Esophagus squamous epithelium (tissue), 5 donors: ENCODE data around the gene NCOA1. TPM values are rescaled to one million over a fixed set of nuclear protein-coding genes. Genes with fewer than 3 reads are reported as not detected.

ENCODE experiments used
- DNase-seq: peaks from one replicate; lab custom pipeline; 2025; lab: John Stamatoyannopoulos, UW
- H3K27ac ChIP-seq, 4 donors: fragments of 200-600 bp; sonication (generic); one replicate each; pipeline ENCODE4 v1.5.1; 2016 to 2019; ENCODE audit warnings: mild to moderate bottlenecking in 1 of 4
- H3K27me3 ChIP-seq, 4 donors: fragments of 200-600 bp; sonication (generic); 1 replicate in 3 of 4; 2 replicates in 1 of 4; pipeline versions ENCODE4 v1.5.1 to v1.6.0; 2017 to 2021; ENCODE audit warnings: antibody characterized with exemption in 1 of 4
- H3K36me3 ChIP-seq, 3 donors: fragments of 200-600 bp; sonication (generic); one replicate each; pipeline ENCODE4 v1.5.1; 2016 to 2019
- H3K4me1 ChIP-seq, 3 donors: fragments of 200-600 bp; sonication (generic); one replicate each; pipeline ENCODE4 v1.5.1; 2017 to 2019
- H3K4me3 ChIP-seq, 4 donors: fragments of 200-600 bp; sonication (generic); 1 replicate in 3 of 4; 2 replicates in 1 of 4; pipeline ENCODE4 v1.5.1; 2016 to 2019; ENCODE audit warnings: mild to moderate bottlenecking in 2 of 4, moderate library complexity in 1 of 4
- H3K9me3 ChIP-seq, 3 donors: fragments of 200-600 bp; sonication (generic); one replicate each; pipeline ENCODE4 v1.5.1; 2016 to 2019
- CTCF ChIP-seq, 6 experiments: fragments of 450-650 bp in 4 of 6; fragments of 200-600 bp in 2 of 6; sonication (generic) in 2 of 6; IDR thresholded peaks; one replicate each; pipeline ENCODE4 v1.5.1; 2016 to 2019; ENCODE audit warnings: antibody characterized with exemption in 6 of 6, mild to moderate bottlenecking in 4 of 6, moderate library complexity in 4 of 6
- POLR2A ChIP-seq, 4 donors: fragments of 450-650 bp; IDR thresholded peaks; one replicate each; pipeline ENCODE4 v1.6.1; 2017; ENCODE audit warnings: antibody characterized with exemption in 4 of 4, mild to moderate bottlenecking in 4 of 4, moderate library complexity in 3 of 4
- WGBS, 2 donors: methylation state at CpG; one replicate each; pipeline ENCODE4 v1.1.5; 2018; 5-methylcytosine and 5-hydroxymethylcytosine counted together
- intact Hi-C: fragments of 100-400 bp; cut with DNase I; formaldehyde crosslinking; loops from one replicate; pipeline ENCODE4 v1.15.0; 2022
- total RNA-seq, 4 donors: library from RNA; depleted of rRNA; stranded (reverse); fragments of >200 nt; gene quantifications; one replicate each; pipeline ENCODE4 v1.1.0, GENCODE V29; 2016
- donor health status: DM: yes; HTN: yes; CAD: no.

The NCOA1 gene
- total RNA-seq, 4 donors from 2014 or later: 21.3 to 45.4 (median 32.9) TPM

- no peaks in the 10 kb centered on the region for H3K36me3 ChIP-seq
- no peaks in the 10 kb centered on the region for H3K9me3 ChIP-seq
- no peaks in the 10 kb centered on the region for H3K27me3 ChIP-seq
- WGBS, 2 donors: 100% methylated on average over 2 of the region's 2 CpGs
- H3K27ac ChIP-seq: no peak overlapping the region
- TF ChIP-seq POLR2A (IDR thresholded peaks at IDR 0.05) (no peak), CTCF (IDR thresholded peaks at IDR 0.05) (no peak)
- no peak overlapping the region for H3K4me3 ChIP-seq
- no peak for DNase-seq
- intact Hi-C loops: no loop called here
- peaks cover 0 to 34% (median 7%) of the 10 kb centered on the region in 3 donors for H3K4me1 ChIP-seq
Measured at GRCh38 chr2:24515831-24516230, 24.8 kb downstream of the NCOA1 start.

- no peaks in the 10 kb centered on the region for H3K27me3 ChIP-seq
- WGBS, 2 donors: 73 to 91% methylated on average over 5 of the region's 5 CpGs
- H3K4me3 ChIP-seq: no peak overlapping the region
- DNase-seq: no peak
- H3K4me1 ChIP-seq: peaks cover 0 to 30% (median 7%) of the 10 kb centered on the region in 3 donors
- H3K27ac ChIP-seq: no peak overlapping the region
- H3K9me3 ChIP-seq: no peaks in the 10 kb centered on the region
- intact Hi-C loops: no loop called here
- H3K36me3 ChIP-seq: no peaks in the 10 kb centered on the region
- TF ChIP-seq POLR2A (IDR thresholded peaks at IDR 0.05) (no peak), CTCF (IDR thresholded peaks at IDR 0.05) (no peak)
Measured at GRCh38 chr2:24517247-24517646, 26.2 kb downstream of the NCOA1 start.

- Histone ChIP-seq H3K36me3 (peaks cover 0 to 4% (median 0%) of the 10 kb centered on the region in 3 donors), H3K27me3 (no peaks in the 10 kb centered on the region), H3K4me1 (peaks cover 0 to 12% (median 3%) of the 10 kb centered on the region in 3 donors), H3K4me3 (no peak overlapping the region), H3K27ac (no peak overlapping the region), H3K9me3 (no peaks in the 10 kb centered on the region)
- no peak for DNase-seq
- 64 to 87% methylated on average over 1 of the region's 1 CpG for WGBS, 2 donors
- intact Hi-C loops: no loop called here
- TF ChIP-seq CTCF (IDR thresholded peaks at IDR 0.05): no peak
- TF ChIP-seq POLR2A (IDR thresholded peaks at IDR 0.05): no peak
Measured at GRCh38 chr2:24520175-24520574, 29.1 kb downstream of the NCOA1 start.

- H3K27ac ChIP-seq: no peak overlapping the region
- TF ChIP-seq POLR2A (IDR thresholded peaks at IDR 0.05): no peak
- no peak for TF ChIP-seq CTCF (IDR thresholded peaks at IDR 0.05)
- no peak for DNase-seq
Measured at GRCh38 chr2:24521162-24521857, 30.3 kb downstream of the NCOA1 start.

GRCh38 chr2:24521975-24522639 is 31.1 kb downstream of the NCOA1 start:
- no peak for DNase-seq

More at GRCh38 chr2:24521162-24521857, 30.3 kb downstream of the NCOA1 start:
- Histone ChIP-seq H3K9me3 (no peaks in the 10 kb centered on the region), H3K4me3 (no peak overlapping the region), H3K27me3 (no peaks in the 10 kb centered on the region), H3K4me1 (peaks cover 0 to 3% (median 0%) of the 10 kb centered on the region in 3 donors), H3K36me3 (peaks cover 0 to 4% (median 0%) of the 10 kb centered on the region in 3 donors)
- 82 to 100% methylated on average over 1 of the region's 1 CpG for WGBS, 2 donors
- intact Hi-C loops: no loop called here

More at GRCh38 chr2:24521975-24522639, 31.1 kb downstream of the NCOA1 start:
- 93 to 97% methylated on average over 3 of the region's 3 CpGs for WGBS, 2 donors
- intact Hi-C loops: no loop called here
- Histone ChIP-seq H3K9me3 (no peaks in the 10 kb centered on the region), H3K4me3 (no peak overlapping the region), H3K36me3 (peaks cover 0 to 4% (median 0%) of the 10 kb centered on the region in 3 donors), H3K27me3 (no peaks in the 10 kb centered on the region), H3K4me1 (peaks cover 0 to 3% (median 0%) of the 10 kb centered on the region in 3 donors), H3K27ac (no peak overlapping the region)
- no peak for TF ChIP-seq POLR2A (IDR thresholded peaks at IDR 0.05)
- no peak for TF ChIP-seq CTCF (IDR thresholded peaks at IDR 0.05)
